ENCODE measurements around the gene WFS1. TPM values are rescaled to one million over a fixed set of nuclear protein-coding genes. Genes with fewer than 3 reads are reported as not detected.

WFS1 gene
- total RNA-seq, 2 experiments from 2014 or later = 1.8 to 2.8 TPM

- H3K4me1 Mint-ChIP-seq (ENCODE audit: low read depth) = peaks cover 19% of the 10 kb centered on the region
- H3K27ac Mint-ChIP-seq = no peak overlapping the region
- H3K4me3 Mint-ChIP-seq = no peak overlapping the region
- peaks cover 2% of the 10 kb centered on the region for H3K27me3 Mint-ChIP-seq
- H3K9me3 Mint-ChIP-seq = no peaks in the 10 kb centered on the region
- DNase-seq = no peak
- H3K36me3 Mint-ChIP-seq (ENCODE audit: low read depth) = no peaks in the 10 kb centered on the region
- POLR2A ChIA-PET = no interaction called here
- TF ChIP-seq, protein P1, sequence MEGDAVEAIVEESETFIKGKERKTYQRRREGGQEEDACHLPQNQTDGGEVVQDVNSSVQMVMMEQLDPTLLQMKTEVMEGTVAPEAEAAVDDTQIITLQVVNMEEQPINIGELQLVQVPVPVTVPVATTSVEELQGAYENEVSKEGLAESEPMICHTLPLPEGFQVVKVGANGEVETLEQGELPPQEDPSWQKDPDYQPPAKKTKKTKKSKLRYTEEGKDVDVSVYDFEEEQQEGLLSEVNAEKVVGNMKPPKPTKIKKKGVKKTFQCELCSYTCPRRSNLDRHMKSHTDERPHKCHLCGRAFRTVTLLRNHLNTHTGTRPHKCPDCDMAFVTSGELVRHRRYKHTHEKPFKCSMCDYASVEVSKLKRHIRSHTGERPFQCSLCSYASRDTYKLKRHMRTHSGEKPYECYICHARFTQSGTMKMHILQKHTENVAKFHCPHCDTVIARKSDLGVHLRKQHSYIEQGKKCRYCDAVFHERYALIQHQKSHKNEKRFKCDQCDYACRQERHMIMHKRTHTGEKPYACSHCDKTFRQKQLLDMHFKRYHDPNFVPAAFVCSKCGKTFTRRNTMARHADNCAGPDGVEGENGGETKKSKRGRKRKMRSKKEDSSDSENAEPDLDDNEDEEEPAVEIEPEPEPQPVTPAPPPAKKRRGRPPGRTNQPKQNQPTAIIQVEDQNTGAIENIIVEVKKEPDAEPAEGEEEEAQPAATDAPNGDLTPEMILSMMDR (IDR thresholded peaks at IDR 0.05) = no peak
- ATAC-seq = no peak
- CTCF ChIA-PET = interaction anchor here (1.5 to 1.9 kb wide), 2 partner anchors 23 to 54 kb away, joined by 4 to 10 read pairs; no protein-coding TSS in a partner anchor
- intact Hi-C loops (cut with micrococcal nuclease) = no loop called here
These were observed 4.0 kb downstream of the WFS1 start for GRCh38 chr4:6273661-6273990.

- H3K27ac Mint-ChIP-seq = no peak overlapping the region
- peaks cover 2% of the 10 kb centered on the region for H3K27me3 Mint-ChIP-seq
- DNase-seq = no peak
- TF ChIP-seq, protein P1 (IDR thresholded peaks at IDR 0.05) = no peak
- no peaks in the 10 kb centered on the region for H3K9me3 Mint-ChIP-seq
- ATAC-seq = no peak
- ChIA-PET POLR2A (no interaction called here), CTCF (interaction anchor here (1.9 kb wide), 1 partner anchor 25 kb away, joined by 10 read pairs; no protein-coding TSS in a partner anchor)
- H3K4me1 Mint-ChIP-seq (ENCODE audit: low read depth) = peaks cover 20% of the 10 kb centered on the region
- no peaks in the 10 kb centered on the region for H3K36me3 Mint-ChIP-seq (ENCODE audit: low read depth)
- no peak overlapping the region for H3K4me3 Mint-ChIP-seq
- intact Hi-C loops (cut with micrococcal nuclease) = no loop called here
These were observed 5.7 kb downstream of the WFS1 start for GRCh38 chr4:6275351-6275750.

DNA sequence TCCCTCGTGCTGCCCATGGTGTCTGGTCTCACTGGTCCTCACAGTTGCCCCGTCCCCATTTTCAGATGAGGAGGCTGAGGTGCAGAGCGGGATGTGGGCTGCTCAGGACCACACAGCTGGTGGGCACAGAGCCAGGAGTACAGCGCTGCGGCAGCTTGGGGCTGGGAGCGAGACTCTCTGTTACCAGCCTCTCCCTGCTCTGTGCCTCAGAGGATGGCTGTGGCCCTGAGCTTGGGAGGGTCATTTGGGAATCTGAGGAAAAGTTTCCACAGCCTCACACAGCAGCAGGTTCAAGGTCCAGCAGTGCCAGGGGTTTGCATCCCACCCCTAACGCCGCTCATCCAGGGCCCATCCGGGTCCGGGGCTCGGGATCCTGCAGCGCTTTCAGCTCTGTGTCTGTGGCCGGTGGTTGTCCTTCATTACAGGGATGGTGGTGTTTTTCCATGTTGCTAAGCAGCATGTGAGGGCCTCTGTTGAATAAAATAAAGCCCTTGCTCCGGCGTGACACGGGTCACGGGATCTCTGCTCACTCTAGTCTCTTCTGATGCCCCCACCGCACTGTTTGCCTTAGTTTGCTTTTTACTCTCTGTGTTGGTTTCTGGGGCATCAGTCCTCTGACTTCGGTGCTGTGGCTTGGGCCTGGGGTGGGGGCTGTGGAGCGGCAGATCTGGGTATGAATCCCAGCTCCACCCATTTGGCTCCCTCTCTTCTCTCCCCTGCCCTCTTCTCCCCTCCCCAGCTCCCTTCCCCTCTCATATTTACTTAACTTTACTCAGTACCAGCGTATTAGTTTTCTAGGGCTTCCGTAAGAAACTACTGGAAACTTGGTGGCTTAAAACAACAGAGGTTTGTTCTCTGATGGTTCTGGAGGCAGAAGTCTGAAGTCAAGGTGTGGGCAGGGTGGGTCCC lies 6.5 kb downstream of the WFS1 start:
- Mint-ChIP-seq H3K4me1 (ENCODE audit: low read depth) (peaks cover 16% of the 10 kb centered on the region), H3K36me3 (ENCODE audit: low read depth) (no peaks in the 10 kb centered on the region), H3K27ac (no peak overlapping the region), H3K4me3 (no peak overlapping the region), H3K9me3 (no peaks in the 10 kb centered on the region), H3K27me3 (no peaks in the 10 kb centered on the region)
- DNase-seq = no peak
- no peak for ATAC-seq
- ChIA-PET POLR2A (no interaction called here), CTCF (interaction anchor here (1.1 kb wide), 1 partner anchor 56 kb away, joined by 3 read pairs; no protein-coding TSS in a partner anchor)
- TF ChIP-seq, protein P1 (IDR thresholded peaks at IDR 0.05) = no peak
- intact Hi-C loops (cut with micrococcal nuclease) = no loop called here

DNA sequence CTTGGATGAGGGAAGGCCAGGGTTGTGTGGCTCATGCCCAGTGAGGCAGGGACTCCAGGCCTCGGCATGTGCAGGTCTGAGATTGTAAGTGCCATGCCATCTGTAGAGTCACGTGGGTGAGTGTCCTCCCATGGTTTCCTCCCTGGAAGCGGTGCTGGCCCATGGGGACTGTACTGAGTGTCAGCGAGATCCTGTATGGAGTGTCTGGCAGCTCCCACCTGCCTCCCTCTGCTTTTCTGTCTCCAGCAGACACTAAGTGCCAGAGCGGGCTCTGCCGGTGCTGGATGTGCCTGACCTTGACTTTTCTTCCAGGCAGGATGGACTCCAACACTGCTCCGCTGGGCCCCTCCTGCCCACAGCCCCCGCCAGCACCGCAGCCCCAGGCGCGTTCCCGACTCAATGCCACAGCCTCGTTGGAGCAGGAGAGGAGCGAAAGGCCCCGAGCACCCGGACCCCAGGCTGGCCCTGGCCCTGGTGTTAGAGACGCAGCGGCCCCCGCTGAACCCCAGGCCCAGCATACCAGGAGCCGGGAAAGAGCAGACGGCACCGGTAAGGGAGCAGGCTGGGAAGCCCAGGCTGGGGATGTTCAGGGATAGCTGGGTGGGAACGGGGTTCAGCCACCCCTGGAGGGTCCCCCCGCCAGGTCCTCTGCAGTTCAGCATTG lies 7.6 kb downstream of the WFS1 start:
- no peaks in the 10 kb centered on the region for H3K9me3 Mint-ChIP-seq
- no peaks in the 10 kb centered on the region for H3K27me3 Mint-ChIP-seq
- H3K36me3 Mint-ChIP-seq (ENCODE audit: low read depth) = no peaks in the 10 kb centered on the region
- DNase-seq = no peak
- H3K4me1 Mint-ChIP-seq (ENCODE audit: low read depth) = peaks cover 13% of the 10 kb centered on the region
- ATAC-seq = no peak
- ChIA-PET POLR2A (no interaction called here), CTCF (interaction anchor here (0.6 to 1.1 kb wide), 2 partner anchors 55 to 136 kb away, joined by 3 read pairs; no protein-coding TSS in a partner anchor)
- intact Hi-C loops (cut with micrococcal nuclease) = no loop called here
- TF ChIP-seq, protein P1 (IDR thresholded peaks at IDR 0.05) = no peak
- H3K27ac Mint-ChIP-seq = no peak overlapping the region
- H3K4me3 Mint-ChIP-seq = no peak overlapping the region

All from activated CD8-positive, alpha-beta T cell treated with anti-CD3 and anti-CD28 coated beads for 36 hours (primary cell).